Caco-2 (cell line): ENCODE measurements around the gene LY6G5B. TPM values are rescaled to one million over a fixed set of nuclear protein-coding genes. Genes with fewer than 3 reads are reported as not detected.

Experiments used
- BruUV-seq: library from RNA; stranded (reverse); fragments of 400-500 nt; replicated peaks from 2 replicates; lab custom pipeline; 2021; lab: Mats Ljungman, UMichigan
- CTCF ChIA-PET: fragments of 300-600 bp; sonication (Branson Sonifier 250); formaldehyde crosslinking; loops from one replicate; lab custom pipeline; 2022; ENCODE audit warnings: antibody characterized with exemption; lab: Charles Lee
- POLR2A ChIA-PET: fragments of 300-600 bp; sonication (Branson Sonifier 250); formaldehyde crosslinking; loops from one replicate; lab custom pipeline; 2022; ENCODE audit warnings: antibody characterized with exemption; lab: Charles Lee
- DNase-seq, 2 experiments: peaks; one replicate each; pipeline versions ENCODE4 v3.0.0 to v3.0.0-alpha.2; 2020 to 2022
- H3K27me3 ChIP-seq: replicated peaks from 2 replicates; pipeline ENCODE4 v1.6.0; 2011; ENCODE audit warnings: low read length; ENCODE audit not compliant: control insufficient read depth, insufficient read depth
- H3K36me3 ChIP-seq: 2 replicates; pipeline ENCODE4 v1.5.1; 2011; ENCODE audit warnings: low read length; ENCODE audit not compliant: control insufficient read depth, insufficient read depth
- H3K4me1 ChIP-seq: fragments of 250-450 bp; sonication (Bioruptor Pico); 2 replicates; pipeline ENCODE4 v1.5.1; 2020; ENCODE audit warnings: mild to moderate bottlenecking
- H3K4me3 ChIP-seq: 2 replicates; pipeline ENCODE4 v1.5.1; 2011; ENCODE audit warnings: low read depth, mild to moderate bottlenecking, control low read depth, low read length
- H3K9me3 ChIP-seq: fragments of 250-450 bp; sonication (Bioruptor Pico); 2 replicates; pipeline ENCODE4 v1.5.1; 2020; ENCODE audit warnings: mild to moderate bottlenecking, moderate library complexity
- H3K27ac Mint-ChIP-seq: one replicate; pipeline ENCODE4 v1.8.0; 2022; ENCODE audit warnings: mixed read lengths; ENCODE audit not compliant: unreplicated experiment
- H3K27me3 Mint-ChIP-seq: one replicate; pipeline ENCODE4 v1.8.0; 2022; ENCODE audit warnings: mixed read lengths; ENCODE audit not compliant: insufficient read depth, unreplicated experiment
- H3K36me3 Mint-ChIP-seq: one replicate; pipeline ENCODE4 v1.8.0; 2022; ENCODE audit warnings: mild to moderate bottlenecking, mixed read lengths; ENCODE audit not compliant: insufficient read depth, unreplicated experiment
- H3K4me1 Mint-ChIP-seq: one replicate; pipeline ENCODE4 v1.8.0; 2022; ENCODE audit warnings: low read depth, mixed read lengths; ENCODE audit not compliant: unreplicated experiment
- H3K4me3 Mint-ChIP-seq: one replicate; pipeline ENCODE4 v1.8.0; 2022; ENCODE audit warnings: mild to moderate bottlenecking, moderate library complexity, mixed read lengths; ENCODE audit not compliant: unreplicated experiment
- H3K9me3 Mint-ChIP-seq: one replicate; pipeline ENCODE4 v1.8.0; 2022; ENCODE audit warnings: mixed read lengths; ENCODE audit not compliant: unreplicated experiment
- CTCF ChIP-seq, 2 experiments: fragments of 200-600 bp in 1 of 2; IDR thresholded peaks; 1 replicate in 1 of 2; 2 replicates in 1 of 2; pipeline versions ENCODE4 v1.5.1 to v1.8.0; 2011 to 2022; ENCODE audit warnings: antibody characterized with exemption in 1 of 2, control low read depth in 1 of 2, inconsistent platforms in 1 of 2, low read depth in 1 of 2, low read length in 1 of 2, mild to moderate bottlenecking in 1 of 2, moderate library complexity in 1 of 2; ENCODE audit not compliant: insufficient read depth in 1 of 2, severe bottlenecking in 1 of 2, unreplicated experiment in 1 of 2
- intact Hi-C: fragments of 100-400 bp; cut with micrococcal nuclease; formaldehyde crosslinking; loops from one replicate; pipeline ENCODE4 v1.10.0; 2022; ENCODE audit not compliant: unreplicated experiment
- total RNA-seq: library from RNA; stranded (reverse); gene quantifications from 2 replicates; pipeline ENCODE4 v1.2.3, GENCODE V29; 2022

LY6G5B gene
- total RNA-seq, 1 experiment from 2014 or later = 17.5 TPM

- H3K4me1 Mint-ChIP-seq = peaks cover 28% of the 10 kb centered on the region
- H3K27me3 Mint-ChIP-seq = no peaks in the 10 kb centered on the region
Observed at GRCh38 chr6:31697555-31697954, 27.8 kb downstream of the LY6G5B start.

DNA sequence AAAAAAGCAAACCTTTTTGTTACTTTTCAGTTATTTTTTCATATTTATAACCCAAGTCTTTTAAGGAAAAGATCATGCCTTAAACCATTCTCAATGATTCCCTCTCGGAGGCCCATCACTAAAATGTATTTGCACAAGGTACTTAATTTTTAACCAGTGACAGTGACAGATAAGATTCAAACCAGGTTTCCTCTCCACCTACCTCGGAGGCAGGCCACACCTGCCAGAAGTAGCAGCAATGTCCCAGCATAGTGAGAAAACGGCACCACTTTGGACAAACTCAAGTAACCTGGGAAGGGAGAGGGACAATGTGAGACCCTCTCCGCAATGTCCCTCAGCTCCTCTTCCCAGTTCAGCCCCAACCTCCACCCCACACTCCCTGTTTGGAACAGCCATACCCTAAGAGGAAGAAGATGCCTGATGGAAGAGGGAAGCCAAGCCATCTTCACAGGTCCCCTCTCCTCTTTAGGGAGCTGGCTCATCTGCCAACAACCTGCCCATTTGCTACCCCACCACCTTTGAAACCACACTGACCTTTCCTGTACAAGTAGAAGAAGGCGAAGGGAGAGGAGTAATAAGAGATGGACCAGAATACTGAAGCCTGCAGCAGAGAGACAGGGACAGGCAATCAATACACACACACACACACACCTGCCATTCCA, 31.1 kb downstream of the LY6G5B start:
- Histone ChIP-seq H3K27me3 (no peaks in the 10 kb centered on the region), H3K9me3 (no peaks in the 10 kb centered on the region), H3K36me3 (peaks cover 5% of the 10 kb centered on the region), H3K4me1 (peaks cover 37% of the 10 kb centered on the region), H3K4me3 (peak overlapping the region; percentile 50)
- peaks cover 39% of the 10 kb centered on the region for H3K36me3 Mint-ChIP-seq
- intact Hi-C loops = loop anchor here (5.0 kb wide), 1 partner anchor 36 kb away; the partner anchor contains the start of gene CLIC1
- H3K27me3 Mint-ChIP-seq = no peaks in the 10 kb centered on the region
- H3K4me3 Mint-ChIP-seq = peak overlapping the region; percentile 91
- ChIA-PET CTCF (no interaction called here), POLR2A (no interaction called here)
- H3K4me1 Mint-ChIP-seq = peaks cover 28% of the 10 kb centered on the region
- DNase-seq = peak in 1 of 2 experiments; percentile 42
- no peak for TF ChIP-seq CTCF (IDR thresholded peaks at IDR 0.05; ENCODE audit: insufficient read depth in 1 of 2, low read depth in 1 of 2, low read length in 1 of 2, severe bottlenecking in 1 of 2, unreplicated experiment in 1 of 2)
- H3K27ac Mint-ChIP-seq = peak overlapping the region; percentile 74
- BruUV-seq = TSS peak; percentile 33
- no peaks in the 10 kb centered on the region for H3K9me3 Mint-ChIP-seq

More at GRCh38 chr6:31697555-31697954, 27.8 kb downstream of the LY6G5B start:
- CTCF ChIA-PET = no interaction called here
- intact Hi-C loops = no loop called here
- H3K36me3 Mint-ChIP-seq = peaks cover 54% of the 10 kb centered on the region
- no peaks in the 10 kb centered on the region for H3K9me3 Mint-ChIP-seq
- H3K4me3 Mint-ChIP-seq = no peak overlapping the region
- H3K4me1 ChIP-seq = peaks cover 33% of the 10 kb centered on the region
- H3K27me3 ChIP-seq = no peaks in the 10 kb centered on the region
- no peak overlapping the region for H3K4me3 ChIP-seq
- POLR2A ChIA-PET = no interaction called here
- DNase-seq = no peak
- TF ChIP-seq CTCF (IDR thresholded peaks at IDR 0.05; ENCODE audit: insufficient read depth in 1 of 2, low read depth in 1 of 2, low read length in 1 of 2, severe bottlenecking in 1 of 2, unreplicated experiment in 1 of 2) = no peak
- H3K27ac Mint-ChIP-seq = peak overlapping the region; percentile 2
- peaks cover 6% of the 10 kb centered on the region for H3K36me3 ChIP-seq
- BruUV-seq = no TSS peak
- H3K9me3 ChIP-seq = no peaks in the 10 kb centered on the region

- TF ChIP-seq CTCF (IDR thresholded peaks at IDR 0.05; ENCODE audit: insufficient read depth in 1 of 2, low read depth in 1 of 2, low read length in 1 of 2, severe bottlenecking in 1 of 2, unreplicated experiment in 1 of 2) = no peak
- Histone ChIP-seq H3K4me1 (peaks cover 35% of the 10 kb centered on the region), H3K27me3 (no peaks in the 10 kb centered on the region), H3K36me3 (peaks cover 5% of the 10 kb centered on the region), H3K9me3 (no peaks in the 10 kb centered on the region), H3K4me3 (peak overlapping the region; percentile 50)
- intact Hi-C loops = loop anchor here (2.0 to 5.0 kb wide), 2 partner anchors 21 to 35 kb away; partner anchors contain the start of genes CLIC1 and LY6G5C
- Mint-ChIP-seq H3K27ac (peak overlapping the region; percentile 87), H3K4me3 (peak overlapping the region; percentile 91), H3K4me1 (peaks cover 21% of the 10 kb centered on the region), H3K9me3 (no peaks in the 10 kb centered on the region), H3K27me3 (no peaks in the 10 kb centered on the region), H3K36me3 (peaks cover 30% of the 10 kb centered on the region)
- TSS peak; percentile 37 for BruUV-seq
- ChIA-PET POLR2A (interaction anchor here (1.5 to 1.7 kb wide), 3 partner anchors 11 to 37 kb away, joined by 4 read pairs; no protein-coding TSS in a partner anchor), CTCF (no interaction called here)
- DNase-seq = no peak
Observed at GRCh38 chr6:31701666-31702404, 32.1 kb downstream of the LY6G5B start.
